OCI-LY1 (cell line): ENCODE results near the gene MRPL36.

ENCODE experiments used
- EZH2 ChIP-seq: fragments of 200-600 bp; sonication (generic), shearing (Covaris generic); IDR thresholded peaks from 2 replicates; pipeline ENCODE4 v1.8.0; 2017; ENCODE audit warnings: borderline replicate concordance, mixed run types, mild to moderate bottlenecking, antibody characterized with exemption, low read length, moderate library complexity, mixed read lengths
- TF ChIP-seq, protein P1 (sequence below): fragments of 200-600 bp; sonication (generic), shearing (Covaris generic); IDR thresholded peaks from 2 replicates; pipeline ENCODE4 v1.5.1; 2017; ENCODE audit warnings: mild to moderate bottlenecking, antibody characterized with exemption, low read length, moderate library complexity, mixed read lengths

DNA sequence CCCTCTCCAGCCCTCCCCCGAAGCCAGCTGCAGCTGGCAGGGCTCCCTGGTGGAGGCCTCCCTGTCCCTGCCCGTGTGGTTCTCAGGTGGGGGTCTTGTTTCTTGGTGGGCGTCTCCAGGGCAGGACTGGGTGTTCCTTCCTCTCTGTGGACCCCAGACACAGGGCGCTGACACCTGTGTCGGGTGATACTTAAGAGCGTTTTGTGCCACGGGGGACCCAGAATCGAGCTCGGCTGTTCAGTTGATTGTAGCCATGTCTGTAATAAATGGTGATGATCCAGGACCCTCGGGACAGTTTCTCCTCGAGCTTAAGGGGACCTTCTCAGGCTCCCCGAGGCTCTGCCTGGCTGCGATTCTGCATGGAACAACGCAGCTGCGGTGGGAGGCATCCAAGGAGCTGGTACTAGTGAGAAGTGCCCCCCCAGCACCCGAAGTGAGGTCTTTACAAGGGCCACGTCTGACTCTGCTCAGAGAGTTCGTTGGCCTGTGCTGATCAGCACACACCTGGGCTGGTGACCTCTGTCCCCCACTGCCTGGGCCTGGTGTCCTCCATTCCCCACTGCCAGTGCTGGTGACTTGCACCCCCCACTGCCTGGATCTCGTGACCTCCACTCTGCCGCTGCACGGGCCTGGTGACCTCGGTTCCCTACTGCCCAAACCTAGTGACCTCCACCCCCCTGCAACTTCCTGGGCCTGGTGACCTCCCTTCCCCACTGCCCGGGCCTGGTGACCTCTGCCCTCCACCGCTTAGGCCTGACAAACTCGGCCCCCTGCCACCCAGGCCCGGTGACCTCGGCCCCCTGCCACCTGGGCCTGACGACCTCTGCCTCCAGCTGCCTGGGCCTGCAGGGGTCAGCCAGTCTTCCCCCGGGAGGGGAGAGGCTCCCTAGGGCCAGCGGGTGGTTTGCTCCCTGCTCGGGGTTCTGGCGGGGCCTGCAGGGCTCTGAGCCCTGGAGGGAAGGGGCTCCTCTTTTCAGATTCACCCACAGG lies 37.5 kb upstream of the MRPL36 start:
- TF ChIP-seq, protein P1, sequence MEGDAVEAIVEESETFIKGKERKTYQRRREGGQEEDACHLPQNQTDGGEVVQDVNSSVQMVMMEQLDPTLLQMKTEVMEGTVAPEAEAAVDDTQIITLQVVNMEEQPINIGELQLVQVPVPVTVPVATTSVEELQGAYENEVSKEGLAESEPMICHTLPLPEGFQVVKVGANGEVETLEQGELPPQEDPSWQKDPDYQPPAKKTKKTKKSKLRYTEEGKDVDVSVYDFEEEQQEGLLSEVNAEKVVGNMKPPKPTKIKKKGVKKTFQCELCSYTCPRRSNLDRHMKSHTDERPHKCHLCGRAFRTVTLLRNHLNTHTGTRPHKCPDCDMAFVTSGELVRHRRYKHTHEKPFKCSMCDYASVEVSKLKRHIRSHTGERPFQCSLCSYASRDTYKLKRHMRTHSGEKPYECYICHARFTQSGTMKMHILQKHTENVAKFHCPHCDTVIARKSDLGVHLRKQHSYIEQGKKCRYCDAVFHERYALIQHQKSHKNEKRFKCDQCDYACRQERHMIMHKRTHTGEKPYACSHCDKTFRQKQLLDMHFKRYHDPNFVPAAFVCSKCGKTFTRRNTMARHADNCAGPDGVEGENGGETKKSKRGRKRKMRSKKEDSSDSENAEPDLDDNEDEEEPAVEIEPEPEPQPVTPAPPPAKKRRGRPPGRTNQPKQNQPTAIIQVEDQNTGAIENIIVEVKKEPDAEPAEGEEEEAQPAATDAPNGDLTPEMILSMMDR = no peak
- no peak for TF ChIP-seq EZH2
